ENCODE measurements around the gene KRTAP5-6. TPM values are rescaled to one million over a fixed set of nuclear protein-coding genes. Genes with fewer than 3 reads are reported as not detected.

KRTAP5-6 gene
- polyA plus RNA-seq, 1 donor (not counting 4 experiments of a cell fraction or from before 2014, with no cell fraction given), result not detected

DNA sequence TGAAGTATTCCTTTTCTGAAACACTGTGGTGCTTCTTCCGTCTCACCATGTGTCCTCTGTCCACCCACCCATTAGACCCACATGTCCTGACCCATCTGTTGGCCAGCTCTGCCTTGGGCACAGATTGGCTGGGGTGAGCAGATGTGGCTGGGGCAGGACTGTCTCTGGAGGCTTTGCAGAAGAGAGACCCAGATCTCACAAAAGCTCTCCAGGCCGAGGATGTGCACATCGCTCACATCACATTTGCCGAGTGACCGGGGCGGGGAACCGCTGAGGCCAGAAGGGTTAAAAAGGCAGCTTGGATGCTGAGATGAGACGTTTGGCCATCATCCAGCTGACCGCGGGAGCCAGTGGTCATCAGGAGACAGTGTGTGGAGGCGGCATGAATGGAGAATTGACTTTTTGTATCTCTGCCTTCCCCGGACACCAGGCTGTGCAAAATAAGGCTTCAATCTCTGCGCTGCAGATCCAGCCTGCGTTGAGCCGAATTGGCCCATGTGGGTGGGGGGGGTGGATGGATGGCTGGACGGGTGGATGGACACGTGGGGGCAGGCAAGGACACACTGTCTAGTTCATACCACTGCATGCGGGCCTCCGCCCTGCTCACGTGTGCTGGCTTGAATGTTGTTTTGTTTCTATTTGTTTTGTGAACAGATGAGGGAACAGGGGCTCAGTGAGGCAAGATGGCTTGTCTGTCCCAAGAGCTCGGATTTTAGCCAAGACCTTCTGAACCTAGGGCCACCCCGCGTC, 47.3 kb downstream of the KRTAP5-6 start:
- DNase-seq (ENCODE audit: low read depth, low spot score) (no peak), FAIRE-seq (no peak)
- no peaks in the 10 kb centered on the region for H3K9me3 ChIP-seq (ENCODE audit: control insufficient read depth, low read depth, low read length)
- no peak overlapping the region for H3K4me2 ChIP-seq (ENCODE audit: control insufficient read depth, extremely low read depth, insufficient read depth, low read depth, low read length)
- no peaks in the 10 kb centered on the region for H3K79me2 ChIP-seq (ENCODE audit: control insufficient read depth, insufficient read depth, low read length)
- H3K27me3 ChIP-seq (ENCODE audit: control insufficient read depth, extremely low read depth, insufficient read depth, low read length), result peaks cover 40% of the 10 kb centered on the region
- H3K4me1 ChIP-seq (ENCODE audit: control insufficient read depth, extremely low read depth, insufficient read depth, low read length), result peaks cover 21% of the 10 kb centered on the region
- H3K36me3 ChIP-seq (ENCODE audit: control insufficient read depth in 2 of 2, extremely low read depth in 1 of 2, insufficient read depth in 2 of 2, low read length in 2 of 2), result no peaks in the 10 kb centered on the region
- dilution Hi-C loops (cut with MboI; ENCODE audit: extremely low pct_ligation_motif_present, low sequenced_read_pairs), result no loop called here
- no peak overlapping the region for H2AFZ ChIP-seq (ENCODE audit: control insufficient read depth, low read length)
- TF ChIP-seq, protein P1, sequence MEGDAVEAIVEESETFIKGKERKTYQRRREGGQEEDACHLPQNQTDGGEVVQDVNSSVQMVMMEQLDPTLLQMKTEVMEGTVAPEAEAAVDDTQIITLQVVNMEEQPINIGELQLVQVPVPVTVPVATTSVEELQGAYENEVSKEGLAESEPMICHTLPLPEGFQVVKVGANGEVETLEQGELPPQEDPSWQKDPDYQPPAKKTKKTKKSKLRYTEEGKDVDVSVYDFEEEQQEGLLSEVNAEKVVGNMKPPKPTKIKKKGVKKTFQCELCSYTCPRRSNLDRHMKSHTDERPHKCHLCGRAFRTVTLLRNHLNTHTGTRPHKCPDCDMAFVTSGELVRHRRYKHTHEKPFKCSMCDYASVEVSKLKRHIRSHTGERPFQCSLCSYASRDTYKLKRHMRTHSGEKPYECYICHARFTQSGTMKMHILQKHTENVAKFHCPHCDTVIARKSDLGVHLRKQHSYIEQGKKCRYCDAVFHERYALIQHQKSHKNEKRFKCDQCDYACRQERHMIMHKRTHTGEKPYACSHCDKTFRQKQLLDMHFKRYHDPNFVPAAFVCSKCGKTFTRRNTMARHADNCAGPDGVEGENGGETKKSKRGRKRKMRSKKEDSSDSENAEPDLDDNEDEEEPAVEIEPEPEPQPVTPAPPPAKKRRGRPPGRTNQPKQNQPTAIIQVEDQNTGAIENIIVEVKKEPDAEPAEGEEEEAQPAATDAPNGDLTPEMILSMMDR (optimal IDR thresholded peaks at IDR 0.05 in 1 of 3, IDR thresholded peaks at IDR 0.05 in 1 of 3, conservative IDR thresholded peaks at IDR 0.05 in 1 of 3; ENCODE audit: extremely low read depth in 1 of 3, insufficient read depth in 2 of 3, low read length in 3 of 3), result peak in 1 of 3 experiments; percentile 33
- no peak for TF ChIP-seq EZH2 (IDR thresholded peaks at IDR 0.05; ENCODE audit: low read length)
- H3K4me3 ChIP-seq (ENCODE audit: control insufficient read depth in 2 of 3, extremely low read depth in 1 of 3, insufficient read depth in 2 of 3, low read depth in 1 of 3, low read length in 3 of 3), result no peak overlapping the region
- peaks cover 5% of the 10 kb centered on the region for H4K20me1 ChIP-seq (ENCODE audit: control insufficient read depth, extremely low read depth, insufficient read depth, low read length)
- H3K9me1 ChIP-seq (ENCODE audit: control insufficient read depth, extremely low read depth, insufficient read depth, low read length), result no peaks in the 10 kb centered on the region
- no peak overlapping the region for H3K27ac ChIP-seq (ENCODE audit: control insufficient read depth, insufficient read depth, low read length)
- H3K9ac ChIP-seq (ENCODE audit: control insufficient read depth, extremely low read depth, insufficient read depth, low read length), result no peak overlapping the region

DNA sequence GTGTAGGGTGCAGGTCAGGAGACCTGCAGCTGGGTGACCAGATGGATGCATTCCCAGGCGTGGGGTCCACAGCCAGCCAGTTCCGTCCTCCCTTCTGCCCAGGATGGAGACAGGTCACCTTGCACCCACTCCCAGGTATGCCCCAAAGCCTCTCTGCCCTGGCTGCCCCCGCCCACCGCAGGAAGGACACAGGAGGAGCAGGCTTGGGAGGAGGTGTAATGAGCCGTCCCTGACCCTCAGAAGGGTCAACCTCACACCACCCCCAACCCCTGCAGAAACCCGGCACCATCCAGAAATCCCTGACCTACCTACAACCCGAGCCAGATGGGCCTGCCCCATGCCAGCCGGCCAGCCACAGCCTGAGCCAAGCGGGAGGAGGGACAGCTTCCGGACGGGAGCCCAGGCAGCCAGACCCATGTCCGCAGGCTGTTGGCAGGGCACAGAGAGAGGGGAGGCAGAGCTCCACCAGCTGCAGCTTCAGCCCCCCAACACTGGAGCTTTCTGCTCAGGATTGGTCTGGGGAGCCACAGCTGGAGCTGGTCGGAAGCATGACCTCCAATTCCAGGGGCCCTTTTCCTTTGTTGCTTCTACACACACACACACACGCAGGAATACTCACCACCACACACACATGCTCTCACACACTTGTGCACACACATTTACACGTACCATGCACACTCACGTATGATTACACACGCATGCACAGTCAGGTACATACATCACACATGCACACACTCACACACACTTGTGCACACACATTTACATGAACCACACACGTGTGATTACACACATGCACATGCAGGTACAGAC, 48.1 kb downstream of the KRTAP5-6 start:
- TF ChIP-seq, protein P1 (optimal IDR thresholded peaks at IDR 0.05 in 1 of 3, IDR thresholded peaks at IDR 0.05 in 1 of 3, conservative IDR thresholded peaks at IDR 0.05 in 1 of 3; ENCODE audit: extremely low read depth in 1 of 3, insufficient read depth in 2 of 3, low read length in 3 of 3), result no peak
- no peak for TF ChIP-seq EZH2 (IDR thresholded peaks at IDR 0.05; ENCODE audit: low read length)
- Histone ChIP-seq H4K20me1 (ENCODE audit: control insufficient read depth, extremely low read depth, insufficient read depth, low read length) (peaks cover 5% of the 10 kb centered on the region), H3K79me2 (ENCODE audit: control insufficient read depth, insufficient read depth, low read length) (no peaks in the 10 kb centered on the region), H3K9me3 (ENCODE audit: control insufficient read depth, low read depth, low read length) (no peaks in the 10 kb centered on the region), H3K4me1 (ENCODE audit: control insufficient read depth, extremely low read depth, insufficient read depth, low read length) (peaks cover 26% of the 10 kb centered on the region), H3K36me3 (ENCODE audit: control insufficient read depth in 2 of 2, extremely low read depth in 1 of 2, insufficient read depth in 2 of 2, low read length in 2 of 2) (no peaks in the 10 kb centered on the region), H3K9me1 (ENCODE audit: control insufficient read depth, extremely low read depth, insufficient read depth, low read length) (no peaks in the 10 kb centered on the region), H3K27ac (ENCODE audit: control insufficient read depth, insufficient read depth, low read length) (no peak overlapping the region), H2AFZ (ENCODE audit: control insufficient read depth, low read length) (no peak overlapping the region), H3K9ac (ENCODE audit: control insufficient read depth, extremely low read depth, insufficient read depth, low read length) (no peak overlapping the region), H3K4me3 (ENCODE audit: control insufficient read depth in 2 of 3, extremely low read depth in 1 of 3, insufficient read depth in 2 of 3, low read depth in 1 of 3, low read length in 3 of 3) (no peak overlapping the region), H3K27me3 (ENCODE audit: control insufficient read depth, extremely low read depth, insufficient read depth, low read length) (peaks cover 42% of the 10 kb centered on the region), H3K4me2 (ENCODE audit: control insufficient read depth, extremely low read depth, insufficient read depth, low read depth, low read length) (no peak overlapping the region)
- DNase-seq (ENCODE audit: low read depth, low spot score), result no peak
- FAIRE-seq, result no peak
- dilution Hi-C loops (cut with MboI; ENCODE audit: extremely low pct_ligation_motif_present, low sequenced_read_pairs), result no loop called here
